Measurements from ENCODE around the gene FAM81A.
"Not testable (repeated sequence)": the region's sequence is repeated elsewhere in the genome, so short reads cannot be mapped to it uniquely, and the experiment has no call there.

Gene FAM81A

GRCh38 chr15:59524331-59524731, 86.3 kb downstream of the FAM81A start (continued):
- TF ChIP-seq CSRNP3 (CRISPR knock-in tag; IDR thresholded peaks at IDR 0.05) (no peak), ZNF70 (CRISPR knock-in tag; IDR thresholded peaks at IDR 0.05) (no peak), ESRRG (CRISPR knock-in tag; IDR thresholded peaks at IDR 0.05) (no peak), PPARA (CRISPR knock-in tag; IDR thresholded peaks at IDR 0.05; ENCODE audit: borderline replicate concordance) (no peak)

GRCh38 chr15:59526466-59526865, 88.5 kb downstream of the FAM81A start:
- not testable (repeated sequence) for ATAC-seq

GRCh38 chr15:59528429-59528828, 90.4 kb downstream of the FAM81A start:
- TF ChIP-seq ZFP3 (CRISPR knock-in tag; IDR thresholded peaks at IDR 0.05): no peak
- TF ChIP-seq ISL1 (CRISPR knock-in tag; IDR thresholded peaks at IDR 0.05): no peak
- TF ChIP-seq ESRRG (CRISPR knock-in tag; IDR thresholded peaks at IDR 0.05): no peak
- TF ChIP-seq, protein P1, sequence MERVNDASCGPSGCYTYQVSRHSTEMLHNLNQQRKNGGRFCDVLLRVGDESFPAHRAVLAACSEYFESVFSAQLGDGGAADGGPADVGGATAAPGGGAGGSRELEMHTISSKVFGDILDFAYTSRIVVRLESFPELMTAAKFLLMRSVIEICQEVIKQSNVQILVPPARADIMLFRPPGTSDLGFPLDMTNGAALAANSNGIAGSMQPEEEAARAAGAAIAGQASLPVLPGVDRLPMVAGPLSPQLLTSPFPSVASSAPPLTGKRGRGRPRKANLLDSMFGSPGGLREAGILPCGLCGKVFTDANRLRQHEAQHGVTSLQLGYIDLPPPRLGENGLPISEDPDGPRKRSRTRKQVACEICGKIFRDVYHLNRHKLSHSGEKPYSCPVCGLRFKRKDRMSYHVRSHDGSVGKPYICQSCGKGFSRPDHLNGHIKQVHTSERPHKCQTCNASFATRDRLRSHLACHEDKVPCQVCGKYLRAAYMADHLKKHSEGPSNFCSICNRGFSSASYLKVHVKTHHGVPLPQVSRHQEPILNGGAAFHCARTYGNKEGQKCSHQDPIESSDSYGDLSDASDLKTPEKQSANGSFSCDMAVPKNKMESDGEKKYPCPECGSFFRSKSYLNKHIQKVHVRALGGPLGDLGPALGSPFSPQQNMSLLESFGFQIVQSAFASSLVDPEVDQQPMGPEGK (CRISPR knock-in tag; IDR thresholded peaks at IDR 0.05; ENCODE audit: borderline replicate concordance): no peak
- no peak for TF ChIP-seq CSRNP3 (CRISPR knock-in tag; IDR thresholded peaks at IDR 0.05)
- TF ChIP-seq PPARA (CRISPR knock-in tag; IDR thresholded peaks at IDR 0.05; ENCODE audit: borderline replicate concordance): no peak
- TF ChIP-seq TOX (CRISPR knock-in tag; IDR thresholded peaks at IDR 0.05; ENCODE audit: borderline replicate concordance): no peak
- TF ChIP-seq, protein P2, sequence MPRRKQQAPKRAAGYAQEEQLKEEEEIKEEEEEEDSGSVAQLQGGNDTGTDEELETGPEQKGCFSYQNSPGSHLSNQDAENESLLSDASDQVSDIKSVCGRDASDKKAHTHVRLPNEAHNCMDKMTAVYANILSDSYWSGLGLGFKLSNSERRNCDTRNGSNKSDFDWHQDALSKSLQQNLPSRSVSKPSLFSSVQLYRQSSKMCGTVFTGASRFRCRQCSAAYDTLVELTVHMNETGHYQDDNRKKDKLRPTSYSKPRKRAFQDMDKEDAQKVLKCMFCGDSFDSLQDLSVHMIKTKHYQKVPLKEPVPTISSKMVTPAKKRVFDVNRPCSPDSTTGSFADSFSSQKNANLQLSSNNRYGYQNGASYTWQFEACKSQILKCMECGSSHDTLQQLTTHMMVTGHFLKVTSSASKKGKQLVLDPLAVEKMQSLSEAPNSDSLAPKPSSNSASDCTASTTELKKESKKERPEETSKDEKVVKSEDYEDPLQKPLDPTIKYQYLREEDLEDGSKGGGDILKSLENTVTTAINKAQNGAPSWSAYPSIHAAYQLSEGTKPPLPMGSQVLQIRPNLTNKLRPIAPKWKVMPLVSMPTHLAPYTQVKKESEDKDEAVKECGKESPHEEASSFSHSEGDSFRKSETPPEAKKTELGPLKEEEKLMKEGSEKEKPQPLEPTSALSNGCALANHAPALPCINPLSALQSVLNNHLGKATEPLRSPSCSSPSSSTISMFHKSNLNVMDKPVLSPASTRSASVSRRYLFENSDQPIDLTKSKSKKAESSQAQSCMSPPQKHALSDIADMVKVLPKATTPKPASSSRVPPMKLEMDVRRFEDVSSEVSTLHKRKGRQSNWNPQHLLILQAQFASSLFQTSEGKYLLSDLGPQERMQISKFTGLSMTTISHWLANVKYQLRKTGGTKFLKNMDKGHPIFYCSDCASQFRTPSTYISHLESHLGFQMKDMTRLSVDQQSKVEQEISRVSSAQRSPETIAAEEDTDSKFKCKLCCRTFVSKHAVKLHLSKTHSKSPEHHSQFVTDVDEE (CRISPR knock-in tag; IDR thresholded peaks at IDR 0.05): no peak
- TF ChIP-seq TCF4 (CRISPR knock-in tag; IDR thresholded peaks at IDR 0.05; ENCODE audit: borderline replicate concordance): no peak
- TF ChIP-seq, protein P3, sequence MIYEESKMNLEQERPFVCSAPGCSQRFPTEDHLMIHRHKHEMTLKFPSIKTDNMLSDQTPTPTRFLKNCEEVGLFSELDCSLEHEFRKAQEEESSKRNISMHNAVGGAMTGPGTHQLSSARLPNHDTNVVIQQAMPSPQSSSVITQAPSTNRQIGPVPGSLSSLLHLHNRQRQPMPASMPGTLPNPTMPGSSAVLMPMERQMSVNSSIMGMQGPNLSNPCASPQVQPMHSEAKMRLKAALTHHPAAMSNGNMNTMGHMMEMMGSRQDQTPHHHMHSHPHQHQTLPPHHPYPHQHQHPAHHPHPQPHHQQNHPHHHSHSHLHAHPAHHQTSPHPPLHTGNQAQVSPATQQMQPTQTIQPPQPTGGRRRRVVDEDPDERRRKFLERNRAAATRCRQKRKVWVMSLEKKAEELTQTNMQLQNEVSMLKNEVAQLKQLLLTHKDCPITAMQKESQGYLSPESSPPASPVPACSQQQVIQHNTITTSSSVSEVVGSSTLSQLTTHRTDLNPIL (CRISPR knock-in tag; IDR thresholded peaks at IDR 0.05; ENCODE audit: low read depth): no peak
- ATAC-seq: no peak; the same call in 2 of the 3 replicates

DNA sequence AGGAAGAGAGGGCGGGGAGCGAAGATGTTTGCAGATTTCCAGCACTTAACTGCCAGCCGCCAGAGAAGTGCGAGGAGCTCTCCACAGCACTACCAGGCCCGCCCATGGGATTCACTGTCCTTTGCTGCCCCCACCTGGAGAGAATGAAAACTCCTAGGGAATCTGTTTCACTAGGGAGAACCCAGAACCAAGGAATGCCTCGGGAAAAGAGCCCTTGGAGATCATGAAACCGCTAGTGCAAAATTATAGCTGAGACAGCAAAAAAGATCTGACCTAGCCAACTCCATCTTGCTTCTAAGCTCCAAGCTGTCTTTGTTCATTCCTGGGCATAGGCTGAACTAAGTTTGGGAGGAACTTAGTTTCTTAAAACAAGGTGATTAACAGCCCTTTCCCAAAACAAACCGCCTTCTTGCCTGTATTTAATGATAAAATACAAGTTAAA, 91.0 kb downstream of the FAM81A start:
- TF ChIP-seq ISL1 (CRISPR knock-in tag; IDR thresholded peaks at IDR 0.05): 0 out of 2 replicates have a peak, but pooled peaks have one; percentile 28
- 0 out of 2 replicates have a peak, but pooled peaks have one; percentile 64 for TF ChIP-seq ZFP3 (CRISPR knock-in tag; IDR thresholded peaks at IDR 0.05)
- peak; percentile 85; the same call in 1 of the 2 replicates for TF ChIP-seq CSDC2 (CRISPR knock-in tag; IDR thresholded peaks at IDR 0.05)
- TF ChIP-seq ZNF8 (CRISPR knock-in tag; IDR thresholded peaks at IDR 0.05): no peak
- peak; percentile 100 for ATAC-seq

DNA sequence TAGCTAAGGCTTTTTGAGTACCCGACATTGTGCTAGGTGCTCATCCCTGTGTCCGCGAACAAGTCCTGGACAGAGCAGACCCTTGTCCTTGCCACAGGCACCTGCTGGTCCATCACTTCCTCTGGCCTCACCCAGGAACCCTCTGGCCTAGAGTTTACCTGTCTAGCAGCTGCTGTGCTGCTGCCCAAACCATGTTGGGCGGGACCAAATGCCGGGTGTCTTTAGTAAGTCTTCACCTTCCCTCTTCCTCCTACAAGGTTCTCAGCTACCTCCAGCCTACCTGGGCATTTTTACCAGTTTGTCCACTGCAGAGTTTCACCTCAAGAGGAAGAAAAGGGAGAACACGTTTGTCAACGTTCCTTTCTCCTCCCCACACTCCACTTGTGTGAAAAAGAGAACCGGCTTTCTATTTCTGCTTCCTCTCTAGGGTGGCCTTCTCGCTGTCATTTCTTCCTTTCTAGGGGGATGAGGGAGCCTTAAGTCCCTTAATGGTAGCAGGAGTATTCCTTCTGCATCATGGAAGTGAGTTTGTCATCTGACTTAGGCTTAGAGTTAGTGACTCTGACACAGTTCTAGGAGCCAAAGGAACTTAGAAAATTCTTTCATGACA, 93.2 kb downstream of the FAM81A start:
- no peak for TF ChIP-seq BACH2 (CRISPR knock-in tag; IDR thresholded peaks at IDR 0.05; ENCODE audit: borderline replicate concordance)
- no peak for TF ChIP-seq TOX (CRISPR knock-in tag; IDR thresholded peaks at IDR 0.05; ENCODE audit: borderline replicate concordance)
- TF ChIP-seq, protein P1 (CRISPR knock-in tag; IDR thresholded peaks at IDR 0.05; ENCODE audit: borderline replicate concordance): no peak
- TF ChIP-seq, protein P3 (CRISPR knock-in tag; IDR thresholded peaks at IDR 0.05; ENCODE audit: low read depth): no peak
- TF ChIP-seq ZNF565 (CRISPR knock-in tag; conservative IDR thresholded peaks at IDR 0.05; ENCODE audit: low read depth): no peak
- TF ChIP-seq OSR1 (CRISPR knock-in tag; IDR thresholded peaks at IDR 0.05): no peak
- no peak for TF ChIP-seq ARNTL (CRISPR knock-in tag; IDR thresholded peaks at IDR 0.05; ENCODE audit: borderline replicate concordance, low read depth)
- no peak for ATAC-seq

All from SK-N-SH treated with all-trans-retinoic acid at 6 μM for 48 hours (cell line).